Heart left ventricle (tissue), 13 donors: ENCODE measurements around the gene GOT1.

Source experiments
- POLR2A ChIP-seq, 2 donors: fragments of 450-650 bp; IDR thresholded peaks; one replicate each; pipeline ENCODE4 v1.6.1; 2017; ENCODE audit warnings: antibody characterized with exemption in 2 of 2, mild to moderate bottlenecking in 2 of 2, moderate library complexity in 2 of 2
- TF ChIP-seq, protein P1 (sequence below), 12 donors: fragments of 200-600 bp; sonication (generic) in 4 of 12; IDR thresholded peaks; one replicate each; pipeline versions ENCODE4 v1.5.0 to v1.8.0; 2018 to 2022; ENCODE audit warnings: antibody characterized with exemption in 12 of 12, mild to moderate bottlenecking in 5 of 12
- donor health status: ischemic (EF 13 %, LVEDD 7.1; RV severe dilation, severe dysfunction).
- donor health status: DM: no; HTN: yes; CAD: no.
- donor health status: DM: no; HTN: no; CAD: no.
- donor health status: ischemic (EF 25% LVEDD 6.9; RV normal size, moderate dysfunction).
- donor health status: ischemic (EF 25% LVEDD 5.7; RV mildly dilated, moderate dysfunction).
- donor health status: ischemic (EF 35%, LVEDD 5.7; RV mildly dilated, moderate dysfunction).
- donor health status: nonischemic (EF 11% LVEDD 7.7; RV severe dilation, severe dysfunction).
- donor health status: DM: yes; HTN: yes; CAD: no.
- donor health status: PGD.
- donor health status: ischemic (EF 29% LVEDD 5.4; RV normal size, mild dysfunction).
- donor health status: nonischemic (EF 23%, LVEDD 6.1; RV moderate dilation, normal function).

- TF ChIP-seq, protein P1, sequence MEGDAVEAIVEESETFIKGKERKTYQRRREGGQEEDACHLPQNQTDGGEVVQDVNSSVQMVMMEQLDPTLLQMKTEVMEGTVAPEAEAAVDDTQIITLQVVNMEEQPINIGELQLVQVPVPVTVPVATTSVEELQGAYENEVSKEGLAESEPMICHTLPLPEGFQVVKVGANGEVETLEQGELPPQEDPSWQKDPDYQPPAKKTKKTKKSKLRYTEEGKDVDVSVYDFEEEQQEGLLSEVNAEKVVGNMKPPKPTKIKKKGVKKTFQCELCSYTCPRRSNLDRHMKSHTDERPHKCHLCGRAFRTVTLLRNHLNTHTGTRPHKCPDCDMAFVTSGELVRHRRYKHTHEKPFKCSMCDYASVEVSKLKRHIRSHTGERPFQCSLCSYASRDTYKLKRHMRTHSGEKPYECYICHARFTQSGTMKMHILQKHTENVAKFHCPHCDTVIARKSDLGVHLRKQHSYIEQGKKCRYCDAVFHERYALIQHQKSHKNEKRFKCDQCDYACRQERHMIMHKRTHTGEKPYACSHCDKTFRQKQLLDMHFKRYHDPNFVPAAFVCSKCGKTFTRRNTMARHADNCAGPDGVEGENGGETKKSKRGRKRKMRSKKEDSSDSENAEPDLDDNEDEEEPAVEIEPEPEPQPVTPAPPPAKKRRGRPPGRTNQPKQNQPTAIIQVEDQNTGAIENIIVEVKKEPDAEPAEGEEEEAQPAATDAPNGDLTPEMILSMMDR (IDR thresholded peaks at IDR 0.05) = no peak
- TF ChIP-seq POLR2A (IDR thresholded peaks at IDR 0.05) = no peak
Observed at GRCh38 chr10:99426689-99427088, 3.7 kb downstream of the GOT1 start.
